GM20000 (cell line): ENCODE results near the gene NFIC.

Source experiments
- DNase-seq: peaks from one replicate; pipeline ENCODE4 v3.0.0; 2012; ENCODE audit warnings: low spot score
- CTCF ChIP-seq: IDR thresholded peaks from 2 replicates; pipeline ENCODE4 v1.5.1; 2012; ENCODE audit warnings: mild to moderate bottlenecking, control low read depth; ENCODE audit errors: extremely low read depth, missing control alignments

NFIC gene

GRCh38 chr19:3516675-3517207 lies 150.4 kb downstream of the NFIC start:
- DNase-seq: no peak
- TF ChIP-seq CTCF: no peak

- no peak for DNase-seq
- TF ChIP-seq CTCF: no peak
These were observed 151.3 kb downstream of the NFIC start for GRCh38 chr19:3517638-3518037.

GRCh38 chr19:3518255-3518654 lies 151.9 kb downstream of the NFIC start:
- no peak for DNase-seq
- no peak for TF ChIP-seq CTCF

GRCh38 chr19:3518659-3519058 lies 152.3 kb downstream of the NFIC start:
- no peak for DNase-seq
- TF ChIP-seq CTCF: no peak
